GM12878 (cell line): ENCODE results near the gene NMNAT3. TPM values are rescaled to one million over a fixed set of nuclear protein-coding genes. Genes with fewer than 3 reads are reported as not detected.

Experiments used
- ATAC-seq: fragments of 200-7000 bp; cut with Tn5 transposase; 3 replicates; pipeline ENCODE4 v1.9.1; 2020; ENCODE audit warnings: mild to moderate bottlenecking, moderate library complexity
- BruUV-seq: library from RNA; stranded (reverse); fragments of 400-500 nt; replicated peaks from 2 replicates; lab custom pipeline; 2021; lab: Mats Ljungman, UMichigan
- CTCF ChIA-PET: fragments of 300-600 bp; sonication (Branson Sonifier 250); formaldehyde crosslinking; extraction: SDS; loops from one replicate; lab custom pipeline; 2021; ENCODE audit warnings: inconsistent platforms; lab: Yijun Ruan, JAX
- POLR2A ChIA-PET: fragments of 350-600 bp; formaldehyde crosslinking; extraction: SDS; loops from one replicate; lab custom pipeline; 2021; ENCODE audit warnings: inconsistent platforms; lab: Charles Lee
- RAD21 ChIA-PET: fragments of 300-600 bp; sonication (Branson Sonifier 250); formaldehyde crosslinking; loops from one replicate; lab custom pipeline; 2023; ENCODE audit warnings: antibody characterized with exemption; ENCODE audit not compliant: unreplicated experiment; lab: Charles Lee
- SMC1A ChIA-PET: fragments of 300-600 bp; sonication (Branson Sonifier 250); formaldehyde crosslinking; loops from one replicate; lab custom pipeline; 2023; ENCODE audit not compliant: unreplicated experiment, uncharacterized antibody; lab: Charles Lee
- DNase-seq: peaks from one replicate; pipeline ENCODE4 v3.0.0-alpha.2; 2011; ENCODE audit warnings: low read depth, low spot score
- FAIRE-seq: peaks from 3 replicates; lab custom pipeline; 2011; peaks lifted over from hg19 to GRCh38; lab: Jason Lieb, UNC
- H2AFZ ChIP-seq: 2 replicates; pipeline ENCODE4 v1.6.0; 2011; ENCODE audit warnings: low read depth, low read length, control low read depth; ENCODE audit not compliant: control insufficient read depth
- H3K27ac ChIP-seq: 2 replicates; pipeline ENCODE4 v1.5.1; 2011; ENCODE audit warnings: control low read depth; ENCODE audit not compliant: control insufficient read depth, insufficient read depth
- H3K27me3 ChIP-seq, 2 experiments: replicated peaks in 1 of 2; 2 replicates each; pipeline versions ENCODE4 v1.6.0 to v1.6.1; 2011; ENCODE audit warnings: low read length in 1 of 2; ENCODE audit not compliant: control insufficient read depth in 2 of 2, insufficient read depth in 2 of 2
- H3K36me3 ChIP-seq, 2 experiments: 2 replicates each; pipeline ENCODE4 v1.5.1; 2011; ENCODE audit warnings: low read length in 1 of 2; ENCODE audit not compliant: control insufficient read depth in 2 of 2, insufficient read depth in 2 of 2
- H3K4me1 ChIP-seq: 2 replicates; pipeline ENCODE4 v1.6.1; 2011; ENCODE audit warnings: mild to moderate bottlenecking, low read length, moderate library complexity, mixed read lengths; ENCODE audit not compliant: control insufficient read depth, insufficient read depth
- H3K4me2 ChIP-seq: 2 replicates; pipeline ENCODE4 v1.6.0; 2011; ENCODE audit warnings: control low read depth; ENCODE audit not compliant: control insufficient read depth, insufficient read depth
- H3K4me3 ChIP-seq: fragments of 200-600 bp; sonication (generic); 2 replicates; pipeline ENCODE4 v1.5.1; 2016
- H3K79me2 ChIP-seq: 2 replicates; pipeline ENCODE4 v1.6.0; 2011; ENCODE audit warnings: low read length; ENCODE audit not compliant: control insufficient read depth, insufficient read depth
- H3K9ac ChIP-seq: 2 replicates; pipeline ENCODE4 v1.8.0; 2011; ENCODE audit warnings: low read length, control low read depth, mixed read lengths; ENCODE audit not compliant: control insufficient read depth, insufficient read depth
- H3K9me3 ChIP-seq: replicated peaks from 3 replicates; pipeline ENCODE4 v1.5.1; 2011; ENCODE audit warnings: mild to moderate bottlenecking, low read length; ENCODE audit not compliant: control insufficient read depth, insufficient read depth
- H4K20me1 ChIP-seq: 2 replicates; pipeline ENCODE4 v1.6.0; 2011; ENCODE audit not compliant: control insufficient read depth, insufficient read depth
- CEBPB ChIP-seq, 2 experiments: fragments of 150-350 bp in 1 of 2; IDR thresholded peaks; 2 replicates each; pipeline ENCODE4 v1.6.1; 2012 to 2014; ENCODE audit warnings: low read depth in 2 of 2, low read length in 2 of 2, borderline replicate concordance in 1 of 2, inconsistent platforms in 1 of 2
- FOXM1 ChIP-seq: IDR thresholded peaks from 2 replicates; pipeline ENCODE4 v1.6.1; 2012; ENCODE audit warnings: low read depth, mild to moderate bottlenecking, inconsistent platforms, low read length, moderate library complexity
- GABPA ChIP-seq: IDR thresholded peaks from 2 replicates; pipeline ENCODE4 v1.6.1; 2014; ENCODE audit warnings: antibody characterized with exemption, low read depth, mild to moderate bottlenecking, inconsistent platforms
- MTA3 ChIP-seq: IDR thresholded peaks from 2 replicates; pipeline ENCODE4 v1.6.1; 2012; ENCODE audit warnings: low read length, inconsistent platforms, borderline replicate concordance
- STAT3 ChIP-seq: IDR thresholded peaks from 2 replicates; pipeline ENCODE4 v1.6.1; 2011; ENCODE audit warnings: low read depth, low read length, improper control_type of control experiment
- TARDBP ChIP-seq: IDR thresholded peaks from 2 replicates; pipeline ENCODE4 v1.6.1; 2016; ENCODE audit warnings: borderline replicate concordance
- ZNF207 ChIP-seq: fragments of 450-650 bp; IDR thresholded peaks from 2 replicates; pipeline ENCODE4 v1.6.1; 2014; ENCODE audit warnings: antibody characterized with exemption, mild to moderate bottlenecking, borderline replicate concordance
- WGBS: methylation state at CpG from one replicate; pipeline ENCODE4 v1.1.6; 2016; ENCODE audit warnings: low lambda C conversion rate; ENCODE audit not compliant: insufficient replicate concordance, insufficient coverage; ENCODE audit errors: missing lambda C conversion rate; 5-methylcytosine and 5-hydroxymethylcytosine counted together
- in situ Hi-C: fragments of 300-500 bp; cut with MboI; formaldehyde crosslinking; loops from 9 replicates; pipeline ENCODE4 v1.14.3; 2018; ENCODE audit warnings: mixed read lengths
- intact Hi-C: fragments of 100-400 bp; cut with micrococcal nuclease; formaldehyde crosslinking; loops from one replicate; pipeline ENCODE4 v1.14.2; 2022; ENCODE audit not compliant: unreplicated experiment
- polyA plus RNA-seq, 11 experiments: library from polyadenylated mRNA; depleted of rRNA in 4 of 11; unstranded in 6 of 11; stranded (reverse) in 5 of 11; fragments of >200 nt; fragmentation: Nextera tagmentation in 4 of 11; fragmentation: Illumina TruSeq in 1 of 11; extraction: Ambion mirVana in 4 of 11; extraction: Trizol in 1 of 11; gene quantifications; 1 replicate in 1 of 11; 2 replicates in 10 of 11; pipeline versions ENCODE4 v1.2.1 to v1.2.3, GENCODE V29; 2011 to 2016; ENCODE audit warnings: inconsistent platforms in 2 of 11, missing spikeins in 2 of 11, low read depth in 1 of 11
- total RNA-seq, 4 experiments: library from RNA; depleted of rRNA in 3 of 4; stranded (reverse); fragments of >200 nt in 3 of 4; fragmentation: Illumina TruSeq in 1 of 4; extraction: Trizol in 1 of 4; gene quantifications; 2 replicates each; pipeline versions ENCODE4 v1.2.1 to v1.2.3, GENCODE V29; 2013 to 2021
- TF ChIP-seq, protein P1 (sequence below): IDR thresholded peaks from 2 replicates; pipeline ENCODE4 v1.6.1; 2012; ENCODE audit warnings: low read depth, low read length, improper control_type of control experiment

The NMNAT3 gene
- total and polyA plus RNA-seq, 10 of the 15 experiments (the other 5 are each of a cell fraction or from before 2014, with no cell fraction given) = under 0.01 to 0.92 (median 0.08) TPM; not detected in 4

- Histone ChIP-seq H3K9me3 (no peaks in the 10 kb centered on the region), H3K4me2 (no peak overlapping the region), H2AFZ (no peak overlapping the region), H3K4me1 (no peaks in the 10 kb centered on the region), H3K36me3 (no peaks in the 10 kb centered on the region), H3K4me3 (no peak overlapping the region), H4K20me1 (no peaks in the 10 kb centered on the region), H3K27ac (no peak overlapping the region), H3K27me3 (peaks cover 0 to 2% of the 10 kb centered on the region in 2 experiments; a peak in 2 of 4 replicates), H3K9ac (no peak overlapping the region), H3K79me2 (no peaks in the 10 kb centered on the region)
- ATAC-seq (no peak), FAIRE-seq (no peak), DNase-seq (no peak)
- in situ Hi-C loops = no loop called here
- 9% methylated on average over 4 of the region's 4 CpGs for WGBS
- BruUV-seq = no TSS peak
- SMC1A ChIA-PET = no interaction called here
- intact Hi-C loops = no loop called here
- CTCF ChIA-PET = interaction anchor here (1.2 kb wide), 1 partner anchor 125 kb away, joined by 3 read pairs; no protein-coding TSS in a partner anchor
- POLR2A ChIA-PET = no interaction called here
- TF ChIP-seq CEBPB (IDR thresholded peaks at IDR 0.05; ENCODE audit: borderline replicate concordance in 1 of 2, low read depth in 2 of 2, low read length in 2 of 2) = no peak
- no peak for TF ChIP-seq MTA3
- TF ChIP-seq STAT3 = no peak
- no peak for TF ChIP-seq FOXM1
- no peak for TF ChIP-seq GABPA
- TF ChIP-seq, protein P1, sequence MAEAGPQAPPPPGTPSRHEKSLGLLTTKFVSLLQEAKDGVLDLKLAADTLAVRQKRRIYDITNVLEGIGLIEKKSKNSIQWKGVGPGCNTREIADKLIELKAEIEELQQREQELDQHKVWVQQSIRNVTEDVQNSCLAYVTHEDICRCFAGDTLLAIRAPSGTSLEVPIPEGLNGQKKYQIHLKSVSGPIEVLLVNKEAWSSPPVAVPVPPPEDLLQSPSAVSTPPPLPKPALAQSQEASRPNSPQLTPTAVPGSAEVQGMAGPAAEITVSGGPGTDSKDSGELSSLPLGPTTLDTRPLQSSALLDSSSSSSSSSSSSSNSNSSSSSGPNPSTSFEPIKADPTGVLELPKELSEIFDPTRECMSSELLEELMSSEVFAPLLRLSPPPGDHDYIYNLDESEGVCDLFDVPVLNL = no peak
- no peak for TF ChIP-seq ZNF207
- no peak for TF ChIP-seq TARDBP
- RAD21 ChIA-PET = no interaction called here
Measured at GRCh38 chr3:139552632-139553365, 125.0 kb downstream of the NMNAT3 start.
